HG03565 (cell line): ENCODE data around the gene HAL.

Experiments used
- ATAC-seq: cut with Tn5 transposase; IDR thresholded peaks from one replicate; pipeline ENCODE4 v1.9.1; 2021; ENCODE audit warnings: mild to moderate bottlenecking, moderate library complexity; ENCODE audit not compliant: unreplicated experiment

The HAL gene

DNA sequence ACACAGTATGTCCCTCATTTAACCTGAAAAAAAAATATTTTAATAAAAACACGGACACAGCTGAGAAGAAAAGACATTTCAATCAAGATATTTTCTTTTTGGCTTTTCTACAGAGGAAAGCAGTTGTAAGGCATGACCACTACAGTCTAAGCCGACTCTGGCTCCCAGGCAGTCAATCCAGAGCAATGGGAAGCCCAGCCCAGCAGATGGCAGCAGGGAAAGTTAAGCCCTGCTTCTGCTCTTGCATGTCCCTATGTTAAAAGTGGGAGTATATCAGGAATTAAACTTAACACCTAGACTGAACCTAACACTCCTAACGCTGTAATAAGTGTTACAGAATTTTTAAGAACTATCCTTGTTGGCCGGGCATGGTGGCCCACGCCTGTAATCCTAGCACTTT lies 19.5 kb upstream of the HAL start:
- no peak for ATAC-seq

DNA sequence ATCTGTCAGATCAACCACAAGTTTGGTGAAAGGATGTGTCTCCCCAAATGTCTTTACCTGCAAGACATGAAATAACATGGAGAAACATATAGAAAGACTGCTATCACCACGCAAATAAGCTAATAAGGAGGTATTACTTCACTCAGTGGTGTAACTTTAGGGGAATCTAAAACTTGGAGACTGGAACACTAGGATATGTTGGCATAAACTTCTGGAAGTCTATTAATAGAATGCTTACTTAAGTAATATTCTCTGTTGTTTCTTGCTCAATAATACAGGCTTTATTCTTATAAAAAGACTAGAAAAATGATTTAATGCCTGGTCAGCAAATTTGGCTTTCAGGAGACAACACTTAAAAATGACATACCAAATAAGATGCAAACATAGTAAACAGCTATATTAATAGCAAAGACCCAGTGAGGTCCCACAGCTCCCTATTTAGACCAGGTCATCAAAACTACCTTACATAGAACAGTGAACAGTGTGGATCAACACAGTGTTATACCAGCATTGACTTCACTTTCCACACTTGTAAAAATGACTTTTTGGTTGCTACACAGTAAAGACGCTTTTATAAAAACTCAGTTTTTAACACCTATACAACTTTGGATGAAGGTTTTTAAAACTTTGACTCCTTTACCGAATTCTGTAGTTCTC lies 18.9 kb upstream of the HAL start:
- no peak for ATAC-seq

DNA sequence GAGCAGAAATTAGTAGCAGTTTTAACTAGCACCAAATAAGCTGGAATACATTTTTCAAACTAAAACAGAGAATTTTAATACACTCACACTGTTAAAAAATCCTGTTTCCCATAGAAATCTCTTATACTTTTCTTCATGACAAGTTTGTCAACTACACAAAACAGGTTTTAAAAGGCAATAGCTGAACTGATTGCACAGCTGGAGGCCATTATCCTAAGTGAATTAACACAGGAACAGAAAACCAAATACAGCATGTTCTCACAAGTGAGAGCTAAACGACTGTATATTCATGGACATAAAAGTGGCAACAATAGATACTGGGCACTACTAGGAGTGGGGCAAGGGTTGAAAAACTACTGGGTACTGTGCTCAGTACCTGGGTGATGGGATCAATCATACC lies 11.6 kb upstream of the HAL start:
- no peak for ATAC-seq

DNA sequence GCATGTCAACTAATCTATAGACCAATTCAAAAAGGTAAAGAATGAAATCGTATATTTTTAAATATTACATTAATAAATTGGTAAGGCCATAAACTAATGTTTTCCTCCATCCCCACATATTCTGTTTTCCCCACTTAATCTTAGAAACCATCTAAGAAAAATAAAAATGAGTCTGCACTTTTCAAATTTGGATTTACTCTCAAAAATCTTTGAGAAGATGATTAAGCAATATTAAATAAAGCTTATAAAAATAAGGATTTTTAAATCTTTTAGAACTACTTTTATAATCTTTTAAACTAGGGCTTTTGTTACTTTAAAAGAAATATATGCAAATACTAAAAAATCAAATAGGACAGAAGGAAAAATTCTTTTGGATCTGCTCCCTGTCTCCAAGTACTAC lies 10.6 kb upstream of the HAL start:
- no peak for ATAC-seq

DNA sequence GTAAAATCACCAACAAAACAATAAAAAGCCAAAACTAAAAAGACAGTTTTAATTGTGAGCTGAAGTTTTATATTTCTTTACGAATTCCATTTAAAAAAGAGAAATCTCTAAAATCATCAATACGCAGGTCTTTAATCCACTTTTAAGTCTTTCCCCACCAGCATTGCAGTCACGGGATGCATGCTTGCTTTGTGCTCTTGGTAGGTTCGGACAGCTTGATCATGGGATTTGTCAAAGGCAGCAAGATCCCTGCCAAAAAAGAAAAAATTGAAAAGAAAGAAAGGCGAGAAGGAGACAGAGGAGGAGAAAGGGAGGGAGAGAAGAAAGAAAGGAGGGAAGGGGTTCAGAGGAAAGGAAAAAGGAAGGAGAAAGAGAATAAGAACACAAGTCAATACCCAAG lies 4.7 kb upstream of the HAL start:
- ATAC-seq: no peak

DNA sequence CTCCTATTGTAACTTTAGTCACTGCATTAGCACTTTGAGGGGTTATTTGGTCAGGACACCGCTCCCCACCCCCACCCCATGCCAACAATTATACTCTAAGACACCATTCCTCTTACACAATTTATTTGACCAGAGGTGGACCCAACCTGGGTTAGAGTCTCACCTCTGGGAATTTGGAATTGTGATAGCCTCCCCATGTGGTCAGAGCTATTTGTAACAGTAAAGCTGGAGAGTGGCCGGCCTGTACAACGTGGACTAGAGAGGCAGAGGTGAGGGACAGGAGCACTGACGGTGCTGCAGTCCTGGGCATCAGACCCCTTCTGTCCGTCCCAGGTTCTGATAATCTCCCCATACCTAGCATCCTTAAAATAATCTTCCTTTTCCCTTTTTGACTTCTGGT lies 3.3 kb upstream of the HAL start:
- ATAC-seq: no peak

DNA sequence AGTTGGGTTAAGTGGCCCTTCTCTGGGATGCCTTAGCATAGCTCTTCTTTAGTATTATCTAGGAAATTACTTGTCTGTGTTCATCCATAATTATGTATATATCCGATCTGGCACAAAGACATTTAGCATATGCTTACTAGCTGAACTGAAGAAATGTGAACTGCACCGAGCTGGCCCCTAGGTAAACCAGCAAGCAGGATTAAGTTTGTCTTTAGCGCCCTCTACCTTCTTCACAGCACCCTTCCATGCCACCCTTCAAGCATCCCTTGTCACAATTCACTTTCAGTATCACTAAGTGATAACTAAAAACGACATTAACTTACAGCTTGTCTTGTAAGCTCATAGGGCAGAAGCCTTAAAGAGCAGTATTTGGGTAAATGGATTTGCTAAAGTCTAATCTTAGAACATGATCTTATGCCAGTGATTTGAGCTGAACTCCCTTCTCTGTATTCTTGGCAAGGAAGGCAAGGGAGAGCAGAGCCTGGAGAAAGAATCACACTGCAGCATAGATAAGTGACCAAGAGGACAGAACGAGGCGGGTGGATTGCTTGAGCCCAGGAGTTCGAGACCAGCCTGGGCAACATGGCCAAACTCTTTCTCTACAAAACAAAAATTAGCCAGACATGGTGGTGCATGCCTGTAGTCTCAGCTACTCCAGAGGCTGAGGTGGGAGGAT lies 2.6 kb upstream of the HAL start:
- peak; percentile 91 for ATAC-seq

DNA sequence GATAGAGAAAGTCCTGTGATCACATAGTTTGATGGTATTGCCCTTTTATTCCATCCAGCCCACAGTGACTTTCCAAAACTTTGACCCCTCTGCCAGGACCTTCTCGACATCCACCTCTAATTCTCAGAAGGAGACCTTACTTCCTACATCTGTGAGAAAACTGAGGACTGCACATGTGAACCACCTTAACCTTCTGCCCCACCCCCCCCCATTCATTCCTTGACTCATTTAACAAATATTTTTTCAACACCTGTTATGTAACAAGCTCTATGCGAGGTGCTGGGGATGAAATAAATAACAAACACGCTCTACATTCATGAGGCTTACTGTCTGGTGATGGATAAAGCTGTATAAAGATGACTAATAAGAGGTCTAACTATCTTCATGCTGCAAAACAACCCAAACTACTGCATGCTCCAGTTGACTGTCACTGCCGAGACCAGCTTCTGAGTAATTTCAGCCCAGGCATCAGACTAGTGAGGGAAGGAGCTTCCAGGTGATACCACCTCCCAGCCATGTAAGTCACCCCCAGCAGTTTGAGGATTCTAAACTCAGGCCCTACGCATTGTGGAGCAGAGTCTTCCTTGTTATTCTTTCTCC lies 1.9 kb upstream of the HAL start:
- ATAC-seq: no peak

DNA sequence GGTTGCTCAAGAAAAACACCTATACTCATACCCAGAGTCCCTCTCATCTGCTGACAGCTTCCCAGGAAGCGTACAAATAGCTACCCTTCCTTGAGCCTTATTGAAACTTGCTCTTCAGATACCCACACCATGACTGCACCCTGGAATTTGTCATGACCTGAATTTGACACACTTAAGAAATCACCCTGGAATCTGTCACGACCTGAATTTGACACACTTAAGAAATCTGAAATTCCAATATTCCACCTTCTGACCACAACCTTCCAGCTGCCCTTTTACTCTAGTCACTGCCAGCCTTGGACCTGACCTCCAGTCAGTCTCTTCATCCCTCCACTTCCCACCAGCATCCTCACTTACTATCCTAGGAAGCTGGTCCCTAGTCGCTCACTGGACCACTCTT lies 1.1 kb upstream of the HAL start:
- ATAC-seq: no peak

DNA sequence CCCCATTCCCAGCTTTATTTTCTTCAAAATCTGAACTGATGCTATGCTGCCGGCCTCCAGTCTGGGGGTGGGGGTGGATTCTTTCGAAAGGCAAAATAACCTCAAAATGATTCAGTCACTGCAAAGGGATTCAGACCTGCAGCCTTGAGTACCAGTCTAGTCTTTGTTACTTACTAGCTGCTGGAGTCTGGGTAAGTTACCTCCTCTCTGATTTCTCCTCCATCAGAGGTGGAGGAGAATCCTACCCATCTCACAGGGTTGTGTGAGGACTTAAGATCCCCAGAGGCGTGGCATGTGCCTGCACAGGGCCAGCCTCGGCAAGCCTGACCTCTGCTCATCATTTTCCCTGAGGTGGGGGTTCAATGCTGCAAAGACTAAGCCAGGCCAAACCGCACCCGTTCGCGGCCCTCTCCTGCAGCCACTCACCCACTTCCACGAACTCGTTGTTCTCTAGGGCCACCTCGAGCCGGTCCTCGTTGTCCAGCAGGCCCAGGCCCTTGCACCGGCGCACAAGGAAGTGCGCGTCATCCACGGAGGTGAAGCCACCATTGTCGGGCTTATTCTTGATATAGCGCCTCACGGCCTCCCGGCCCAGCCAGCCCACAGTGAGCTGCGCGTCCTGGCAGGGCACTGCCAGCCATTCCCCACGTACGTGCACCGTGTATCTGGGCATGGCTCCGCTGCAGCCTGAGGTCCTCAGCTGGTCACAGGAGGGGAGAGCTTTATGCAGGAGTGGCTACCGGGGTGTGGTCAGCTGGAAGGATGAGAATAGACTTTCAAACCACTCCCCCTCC lies 709 bp downstream of the HAL start:
- ATAC-seq: no peak

DNA sequence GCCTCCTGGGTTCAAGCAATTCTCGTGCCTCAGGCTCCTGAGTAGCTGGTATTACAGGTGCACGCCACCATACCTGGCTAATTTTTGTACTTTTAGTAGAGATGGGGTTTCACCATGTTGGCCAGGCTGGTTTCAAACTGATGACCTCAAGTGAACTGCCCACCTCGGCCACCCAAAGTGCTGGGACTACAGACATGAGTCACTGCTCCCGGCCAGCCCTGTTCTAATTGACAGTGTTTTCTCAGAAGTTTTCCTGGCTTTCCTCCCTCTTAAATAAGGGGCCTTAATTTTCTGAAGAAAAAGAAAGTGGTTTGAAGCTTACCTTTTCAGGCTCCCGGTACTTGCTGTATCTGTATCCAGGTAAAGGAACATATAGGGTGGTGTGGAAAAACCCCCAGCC lies 1.7 kb downstream of the HAL start:
- ATAC-seq: no peak

DNA sequence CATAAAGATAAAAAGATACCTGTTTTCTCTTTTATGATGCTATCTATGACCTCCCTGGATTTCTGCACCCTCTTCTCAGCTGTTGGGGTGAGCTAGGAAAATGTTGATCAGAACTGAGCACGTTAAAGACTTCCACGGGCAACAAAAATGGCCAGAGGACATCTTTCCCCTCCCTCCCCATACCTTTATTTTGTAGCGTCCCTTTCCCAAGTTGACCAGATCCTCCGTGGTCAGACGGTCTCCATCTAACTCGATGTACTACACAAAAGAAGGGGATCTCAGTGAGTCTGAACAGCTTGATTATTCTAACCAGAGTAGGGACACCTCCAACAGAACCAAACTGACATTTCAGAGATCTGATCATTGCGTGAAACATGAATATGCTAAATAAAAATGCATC lies 2.2 kb downstream of the HAL start:
- ATAC-seq: no peak

DNA sequence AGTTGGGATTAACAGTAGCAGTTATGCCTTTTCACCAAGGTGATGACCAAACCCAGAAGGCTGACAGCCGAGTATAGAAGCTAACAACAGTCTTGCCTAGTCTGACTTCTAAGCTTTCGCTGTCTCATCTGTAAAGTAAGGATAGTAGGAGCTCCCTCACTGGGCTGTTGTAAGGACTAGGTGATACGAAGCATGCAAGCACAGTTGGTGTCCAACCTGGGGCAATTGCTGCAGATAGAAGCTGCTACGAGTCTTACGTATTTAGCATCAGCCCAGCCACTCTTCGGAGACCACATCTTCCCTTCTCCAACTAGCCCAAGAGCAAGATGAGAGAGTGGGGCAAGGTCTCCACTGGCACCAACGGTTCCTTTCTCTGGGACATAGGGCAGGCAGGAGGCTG lies 6.0 kb downstream of the HAL start:
- ATAC-seq: no peak

DNA sequence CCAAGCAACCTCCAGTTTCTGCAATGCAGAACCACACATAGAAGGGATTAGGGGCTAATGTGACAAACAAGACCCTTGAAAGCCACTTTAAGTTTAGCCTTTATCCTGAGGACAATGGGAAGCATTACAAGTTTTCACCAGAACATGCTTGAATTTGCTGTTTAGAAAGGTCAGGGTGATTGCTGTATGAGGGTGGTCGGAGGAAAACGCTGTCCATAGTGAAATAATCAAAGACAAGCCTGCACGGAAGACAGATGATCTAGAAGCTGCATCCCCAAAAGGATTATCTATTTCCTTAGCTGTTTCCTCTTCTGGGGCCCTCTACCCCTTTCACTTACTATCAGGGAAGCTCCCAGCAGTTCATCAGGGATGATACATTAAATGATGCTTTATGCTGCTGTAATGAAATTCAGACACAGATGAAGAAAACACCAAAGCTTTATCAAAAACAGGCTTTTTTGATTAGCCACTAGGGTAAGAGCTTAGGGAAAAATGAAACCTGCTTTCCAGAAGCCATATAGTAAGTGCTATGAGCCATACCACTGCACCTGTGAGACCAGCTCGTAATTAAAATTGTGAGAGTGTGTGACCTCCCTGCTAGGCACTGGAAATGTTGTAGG lies 6.5 kb downstream of the HAL start:
- ATAC-seq: no peak

DNA sequence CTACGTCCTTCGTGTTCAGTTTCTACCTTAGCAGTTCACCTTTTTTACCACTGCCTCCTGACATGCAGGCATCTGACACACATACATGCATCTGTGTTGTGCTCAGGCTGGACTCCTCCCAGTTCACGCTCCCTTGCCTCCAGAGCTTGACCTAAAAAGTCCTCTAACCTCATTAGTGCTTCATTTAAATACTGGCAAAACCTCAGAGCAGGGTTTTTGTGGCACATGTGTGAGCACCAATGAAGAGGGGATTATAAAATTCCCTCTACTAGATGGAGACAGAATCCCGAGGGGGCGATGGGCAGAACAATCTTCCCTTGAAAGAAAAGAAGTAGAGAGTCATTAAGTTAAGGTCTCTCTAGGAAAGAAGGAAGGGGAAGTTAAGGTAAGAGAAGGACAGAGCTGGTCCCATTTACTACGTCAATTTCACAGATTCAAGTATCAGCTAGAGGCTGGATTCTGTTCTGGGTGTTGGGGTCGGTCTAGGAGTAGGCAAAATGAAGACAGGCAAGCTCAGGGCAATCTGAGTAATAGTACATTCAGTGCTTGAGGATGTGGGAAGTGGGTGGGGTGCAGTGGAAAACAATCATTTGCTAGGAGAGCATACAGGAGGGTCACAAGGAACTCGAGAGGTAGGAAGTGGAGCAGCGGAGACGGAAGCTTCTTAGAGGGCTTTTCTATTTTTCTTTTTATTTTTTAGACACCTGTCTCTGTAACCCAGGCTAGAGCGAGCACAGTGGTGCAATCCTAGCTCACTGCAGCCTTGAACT lies 7.5 kb downstream of the HAL start:
- ATAC-seq: no peak

DNA sequence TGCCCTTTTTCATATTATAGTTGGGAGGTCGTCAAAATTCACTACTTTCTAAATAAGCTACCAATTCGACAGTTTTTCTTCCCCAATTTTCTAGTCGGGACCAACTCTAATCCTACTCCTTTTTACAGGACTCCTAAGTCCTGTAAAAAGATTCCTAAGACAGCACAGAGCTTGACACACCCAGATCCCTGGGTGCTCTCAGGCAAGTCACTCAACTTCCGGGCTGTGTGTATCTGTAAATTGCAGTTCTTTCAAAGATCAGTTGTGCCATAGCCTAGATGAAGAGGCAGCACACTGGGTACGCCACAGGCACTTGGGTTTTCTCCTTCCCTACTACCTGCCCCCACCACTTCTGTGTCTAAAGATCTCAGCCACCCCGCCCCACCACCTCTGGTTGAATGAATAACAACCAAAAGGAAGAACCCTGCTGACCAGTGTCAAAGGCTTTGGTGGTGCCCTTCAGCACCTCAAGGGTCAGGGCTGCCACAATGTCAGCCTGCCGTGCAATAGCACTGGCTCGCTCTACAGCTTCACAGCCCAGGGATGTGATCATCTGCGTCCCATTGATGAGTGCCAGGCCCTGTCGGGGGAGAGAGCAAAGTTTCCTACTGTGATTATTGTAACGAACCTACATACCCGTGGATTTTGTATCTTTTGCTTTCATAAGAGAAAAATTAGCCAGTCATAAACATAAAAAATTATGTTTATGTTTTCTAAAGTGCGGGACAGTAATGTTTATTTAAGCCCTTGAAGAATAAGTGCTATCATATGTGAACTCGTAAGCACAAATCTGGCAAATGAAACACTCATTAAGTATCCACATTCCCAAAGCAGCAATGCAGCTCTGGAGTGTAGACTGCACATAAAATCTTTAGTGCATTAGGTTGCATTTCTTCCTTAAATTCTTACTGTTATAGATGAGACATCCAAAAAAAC lies 9.2 kb downstream of the HAL start:
- ATAC-seq: no peak

DNA sequence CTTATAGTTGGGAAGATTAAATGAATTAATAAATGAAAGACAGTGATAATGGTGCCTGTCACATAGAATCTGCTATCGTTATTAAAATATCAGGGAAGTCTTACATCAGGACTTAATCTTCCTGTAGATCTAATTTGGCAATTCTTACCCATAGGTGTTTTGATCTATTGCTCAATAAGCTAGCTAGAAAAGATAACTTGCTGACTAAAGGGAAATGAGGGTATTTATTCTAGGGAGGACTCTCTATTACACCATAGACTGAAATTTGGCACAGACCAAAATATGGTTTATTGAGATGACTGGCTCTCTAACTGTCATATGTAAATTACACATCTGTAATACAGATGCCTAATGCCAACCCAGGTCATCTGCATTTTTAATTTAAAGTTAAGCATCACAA lies 11.5 kb downstream of the HAL start:
- ATAC-seq: no peak

DNA sequence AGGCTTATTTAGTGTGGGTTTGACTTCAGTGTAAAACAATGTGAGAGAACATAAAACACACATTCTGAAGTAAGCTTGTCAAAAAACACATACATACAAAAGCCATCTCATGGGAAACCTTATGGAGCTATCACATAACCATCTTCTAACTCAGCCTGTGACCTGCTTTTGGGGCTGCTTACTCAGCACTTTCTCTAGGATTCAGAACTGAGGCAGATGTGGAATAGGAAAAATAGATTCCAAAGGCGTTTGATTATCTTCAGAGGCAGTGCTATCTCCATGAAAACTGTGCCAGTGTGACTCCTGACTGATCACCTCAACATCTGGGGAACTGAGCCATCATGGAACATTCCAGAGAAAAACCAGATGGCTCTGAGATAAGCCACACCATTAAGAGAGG lies 13.5 kb downstream of the HAL start:
- ATAC-seq: no peak

DNA sequence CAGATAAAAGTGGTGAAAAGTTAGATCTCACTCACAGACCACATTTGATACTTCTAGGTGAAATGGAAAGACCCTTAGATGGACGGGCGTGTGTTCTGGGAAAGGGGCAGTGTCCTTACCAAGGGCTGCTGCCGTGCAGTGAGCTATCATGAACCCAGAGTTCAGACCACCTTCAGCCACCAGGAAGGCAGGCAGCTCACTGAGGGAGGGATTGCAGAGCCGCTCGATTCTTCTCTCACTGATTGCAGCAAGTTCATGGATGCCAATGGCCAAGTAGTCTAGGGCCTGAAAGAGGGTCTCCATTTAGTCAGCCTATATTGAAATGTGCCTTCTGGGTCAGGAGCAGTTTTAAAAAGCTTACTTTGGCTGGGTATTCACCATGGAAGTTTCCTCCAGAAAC lies 15.7 kb downstream of the HAL start:
- ATAC-seq: no peak

DNA sequence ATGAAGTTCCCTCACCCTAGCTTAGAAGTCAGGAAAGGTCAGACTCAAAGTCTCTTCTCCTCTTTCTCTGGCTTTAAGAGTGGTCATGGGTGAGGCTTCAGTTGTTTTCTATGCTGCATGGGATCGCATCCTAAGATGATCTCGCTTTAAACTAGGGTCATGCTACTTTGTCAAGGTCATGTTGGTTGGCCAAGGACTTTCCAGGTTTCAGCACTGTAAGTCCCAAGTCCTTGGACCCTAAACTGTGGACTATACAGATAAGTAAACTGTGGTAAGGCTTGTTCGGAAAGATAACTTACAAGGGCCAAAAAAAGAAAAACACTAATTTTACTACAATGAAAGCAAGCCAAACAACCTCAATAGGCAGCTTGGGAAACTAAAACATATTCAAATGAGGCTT lies 17.4 kb downstream of the HAL start:
- ATAC-seq: no peak
